Hematopoietic multipotent progenitor cell (in vitro differentiated cells): Measurements from ENCODE around the gene RDH16. TPM values are rescaled to one million over a fixed set of nuclear protein-coding genes. Genes with fewer than 3 reads are reported as not detected.

Experiments
- DNase-seq, 3 donors: peaks; one replicate each; pipeline ENCODE4 v3.0.0-alpha.2; 2011 to 2015; ENCODE audit warnings: low read depth in 2 of 3, low spot score in 2 of 3
- total RNA-seq: library from RNA; depleted of rRNA; stranded (reverse); fragments of >200 nt; gene quantifications from one replicate; pipeline ENCODE4 v1.2.3, GENCODE V29; 2012

Gene RDH16
- total RNA-seq: under 0.01 TPM

- DNase-seq: no peak
These were observed at the start of gene RDH16 for GRCh38 chr12:56957229-56958052. RDH16 (minus strand) TSS chr12:56957608; CDS start chr12:56957462, 146 bp downstream.

DNA sequence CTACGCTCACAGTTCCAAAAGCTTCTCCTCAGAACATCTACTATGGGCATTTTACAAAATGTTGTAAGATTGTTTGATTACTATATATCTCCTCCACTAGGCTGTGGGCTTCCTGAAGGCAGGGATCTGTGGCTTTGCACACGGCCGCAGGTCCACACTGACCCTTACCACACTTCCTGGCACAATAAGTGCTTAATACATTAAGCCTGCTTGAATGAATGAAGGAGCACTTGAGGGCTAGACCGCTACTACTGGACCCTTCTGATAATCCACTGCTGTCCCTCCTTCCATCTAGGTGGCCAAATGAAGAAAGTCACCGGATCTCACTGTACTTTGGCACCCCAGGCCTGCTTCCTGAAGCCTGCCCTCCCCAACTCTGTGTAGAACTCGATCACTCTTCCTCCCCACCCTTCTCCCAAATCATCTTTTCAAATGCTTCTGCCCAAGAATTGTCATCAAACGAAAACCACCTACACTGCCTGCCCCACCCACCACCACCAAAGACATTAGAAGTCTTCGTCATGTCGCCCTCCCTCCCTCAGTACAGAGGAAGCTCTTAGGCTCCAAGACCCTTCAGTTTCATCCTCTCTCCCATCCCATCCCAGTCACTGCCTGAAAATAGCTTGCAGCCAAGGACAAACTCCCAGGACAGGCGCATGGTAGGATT lies 49.5 kb upstream of the RDH16 start:
- DNase-seq: no peak

DNA sequence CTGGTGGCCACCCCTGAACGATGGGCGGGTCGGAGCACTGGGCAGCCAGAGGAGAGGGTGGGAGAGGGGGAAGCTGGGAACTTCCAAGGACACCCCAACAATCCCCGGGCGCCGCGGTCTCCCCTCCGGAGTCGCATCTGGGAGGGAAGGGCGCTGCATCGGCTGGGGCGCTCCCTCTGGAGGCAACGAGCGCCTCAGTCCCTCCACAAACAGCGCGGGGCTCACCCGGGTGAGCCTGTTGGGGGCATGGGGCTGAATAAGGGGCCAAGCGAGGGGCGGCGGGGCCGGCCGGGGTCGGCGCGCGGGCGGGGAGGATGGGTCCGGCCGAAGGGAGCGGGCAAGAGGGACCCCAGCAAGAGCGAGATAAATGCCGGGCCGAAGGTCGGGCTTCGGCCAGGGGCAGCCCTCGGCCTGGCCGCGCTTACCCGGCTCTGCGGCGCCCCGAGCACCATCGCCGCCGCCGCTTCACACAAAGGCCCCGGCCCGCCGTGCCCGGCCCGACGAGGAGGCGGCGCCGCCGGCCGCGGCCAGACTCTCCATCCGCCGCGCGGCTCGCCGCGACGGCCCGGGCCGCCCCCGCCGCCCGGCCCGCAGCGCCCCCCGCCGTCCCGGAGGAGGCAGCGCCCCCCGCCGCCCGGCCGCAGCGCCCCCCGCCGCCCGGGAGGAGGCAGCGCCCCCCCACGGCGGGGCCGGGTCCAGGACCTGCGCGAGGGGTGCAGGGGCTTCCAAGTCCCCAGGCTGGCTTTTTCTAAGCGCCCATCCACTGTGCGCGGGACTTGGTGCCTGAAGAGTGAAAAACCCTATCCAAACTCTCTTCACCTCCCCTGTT lies 48.8 kb upstream of the RDH16 start, which contains the start of gene ZBTB39:
Gene ZBTB39 (minus strand): TSS at position 567 of the 829 bp plus-strand sequence. CDS start 1,629 bp downstream, outside the sequence.
- peak; percentile 46 to 78 (median 65) for DNase-seq

DNA sequence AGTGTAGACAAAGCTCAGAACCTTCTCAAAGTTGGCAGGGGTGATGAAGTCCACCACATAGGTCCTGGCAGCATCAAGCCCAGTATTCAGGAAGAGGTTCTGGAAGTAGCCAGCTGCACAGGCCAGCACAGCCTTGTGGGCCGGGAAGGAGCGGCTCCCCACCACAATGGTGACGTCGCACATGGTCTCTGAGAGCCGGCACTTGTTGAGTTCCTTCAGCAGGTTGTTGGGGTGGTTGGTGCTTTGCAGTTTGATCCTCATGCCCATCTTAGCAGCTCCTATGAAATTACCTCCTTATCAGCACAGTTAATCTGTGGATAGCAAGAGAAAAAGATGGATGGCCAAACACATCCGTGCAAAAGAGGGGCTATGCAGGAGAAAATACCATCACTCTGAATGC lies 47.2 kb upstream of the RDH16 start:
- DNase-seq: no peak

GRCh38 chr12:57003395-57003794 lies 46.0 kb upstream of the RDH16 start:
- DNase-seq: no peak

GRCh38 chr12:57001448-57001906 lies 44.1 kb upstream of the RDH16 start:
- peak; percentile 53 to 86 (median 75) for DNase-seq

DNA sequence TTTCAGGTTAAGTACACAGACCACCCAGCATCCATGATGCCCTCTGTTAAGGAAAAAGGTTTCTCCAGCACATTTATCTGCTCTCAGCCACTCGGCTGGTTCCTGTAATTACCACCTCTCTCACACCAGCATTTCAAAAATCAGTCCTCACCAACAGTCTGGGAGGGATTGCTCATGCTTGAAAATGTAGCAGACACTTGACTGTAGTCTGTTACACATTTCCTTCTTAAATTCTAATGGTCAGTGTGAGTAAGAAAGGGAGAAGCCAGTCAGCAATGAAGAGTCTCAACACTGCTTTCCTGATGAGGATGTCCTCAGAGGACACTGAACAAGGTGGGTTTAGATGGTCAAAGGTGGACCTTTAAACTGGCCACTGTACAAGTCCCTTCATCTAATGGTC lies 43.0 kb upstream of the RDH16 start:
- DNase-seq: no peak

DNA sequence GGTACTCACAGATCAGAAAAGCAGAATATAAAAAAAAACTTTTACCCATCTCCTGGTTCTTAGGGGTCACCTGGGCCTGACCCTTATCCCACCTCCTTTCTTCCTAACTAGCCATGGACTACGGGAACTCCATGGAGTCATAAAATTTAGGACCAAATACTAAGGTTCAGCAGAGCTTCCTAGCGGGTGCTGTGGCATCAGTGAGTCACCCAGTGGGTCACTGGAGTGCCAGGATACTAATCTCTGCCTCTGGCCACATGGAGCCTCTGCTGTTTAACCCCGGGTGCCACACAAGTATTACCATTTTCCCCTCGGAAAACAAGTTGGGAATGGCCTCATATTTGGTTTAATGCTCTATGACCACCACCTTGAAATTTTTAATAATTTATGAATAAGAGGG lies 42.0 kb upstream of the RDH16 start:
- no peak for DNase-seq

GRCh38 chr12:56998981-56999380 lies 41.6 kb upstream of the RDH16 start:
- DNase-seq: no peak

DNA sequence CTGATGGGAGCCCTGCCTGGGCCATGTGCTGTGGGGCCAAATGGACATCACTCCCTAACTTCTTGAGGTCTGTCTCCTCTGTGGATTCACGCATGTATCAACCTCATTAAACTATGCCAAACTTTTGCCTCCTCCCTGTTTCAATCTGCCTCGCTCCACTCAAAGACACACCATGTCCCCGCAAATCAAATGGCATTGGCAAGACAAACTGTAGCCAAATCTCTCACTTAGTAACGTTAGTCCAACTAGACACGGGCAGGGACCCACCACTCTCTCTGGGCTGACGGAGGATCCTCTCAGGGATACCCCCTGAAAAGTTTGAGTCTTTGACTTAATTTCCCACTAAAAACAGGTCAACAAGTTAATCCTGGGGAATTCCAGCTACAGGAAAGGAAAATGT lies 40.9 kb upstream of the RDH16 start:
- no peak for DNase-seq

DNA sequence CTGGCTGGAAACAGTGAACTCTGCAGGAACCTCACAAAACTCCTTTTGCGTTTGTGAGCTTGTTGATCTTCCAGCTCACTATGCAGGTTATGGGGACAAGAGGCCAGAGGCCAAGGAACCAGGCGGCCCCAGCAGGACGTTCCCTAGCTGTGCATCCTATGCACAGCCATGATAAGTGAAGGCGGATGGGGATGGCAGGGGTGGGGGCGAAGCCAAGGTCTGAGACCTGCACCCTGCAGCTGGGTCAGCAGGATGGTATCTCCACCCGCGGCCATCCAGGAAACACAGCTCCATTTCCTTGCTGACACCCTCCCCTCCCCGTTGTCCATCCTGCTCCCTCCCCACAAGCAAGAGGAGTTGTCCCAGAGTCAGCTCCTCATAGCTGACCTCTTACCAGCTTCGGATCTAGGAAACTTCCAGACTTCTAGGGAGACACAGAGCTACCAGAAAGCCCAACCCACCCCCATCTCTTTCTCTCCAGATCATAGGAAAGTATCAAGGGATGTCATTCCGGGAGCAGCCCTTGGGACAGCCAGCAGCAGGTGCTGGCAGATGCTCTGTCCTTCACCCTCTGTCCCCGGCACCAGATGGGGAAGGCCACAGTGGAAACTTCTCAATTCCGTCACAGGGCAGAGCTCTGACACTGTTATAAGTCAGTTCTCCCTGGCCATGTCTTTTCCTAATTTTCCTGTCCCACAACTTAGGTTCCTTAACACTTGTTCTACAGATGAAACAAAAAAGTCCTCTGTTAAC lies 39.6 kb upstream of the RDH16 start:
- no peak for DNase-seq

DNA sequence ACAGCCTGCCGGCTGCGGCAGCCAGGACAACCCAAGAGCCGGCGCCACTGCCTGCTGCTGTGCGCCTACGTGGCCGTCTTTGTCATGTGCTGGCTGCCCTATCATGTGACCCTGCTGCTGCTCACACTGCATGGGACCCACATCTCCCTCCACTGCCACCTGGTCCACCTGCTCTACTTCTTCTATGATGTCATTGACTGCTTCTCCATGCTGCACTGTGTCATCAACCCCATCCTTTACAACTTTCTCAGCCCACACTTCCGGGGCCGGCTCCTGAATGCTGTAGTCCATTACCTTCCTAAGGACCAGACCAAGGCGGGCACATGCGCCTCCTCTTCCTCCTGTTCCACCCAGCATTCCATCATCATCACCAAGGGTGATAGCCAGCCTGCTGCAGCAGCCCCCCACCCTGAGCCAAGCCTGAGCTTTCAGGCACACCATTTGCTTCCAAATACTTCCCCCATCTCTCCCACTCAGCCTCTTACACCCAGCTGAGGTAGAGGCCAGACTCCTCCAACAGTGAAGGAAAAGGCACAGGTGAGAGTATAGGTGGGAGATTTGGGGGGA lies 38.6 kb upstream of the RDH16 start:
- no peak for DNase-seq

GRCh38 chr12:56995201-56995929 lies 38.0 kb upstream of the RDH16 start:
- no peak for DNase-seq

DNA sequence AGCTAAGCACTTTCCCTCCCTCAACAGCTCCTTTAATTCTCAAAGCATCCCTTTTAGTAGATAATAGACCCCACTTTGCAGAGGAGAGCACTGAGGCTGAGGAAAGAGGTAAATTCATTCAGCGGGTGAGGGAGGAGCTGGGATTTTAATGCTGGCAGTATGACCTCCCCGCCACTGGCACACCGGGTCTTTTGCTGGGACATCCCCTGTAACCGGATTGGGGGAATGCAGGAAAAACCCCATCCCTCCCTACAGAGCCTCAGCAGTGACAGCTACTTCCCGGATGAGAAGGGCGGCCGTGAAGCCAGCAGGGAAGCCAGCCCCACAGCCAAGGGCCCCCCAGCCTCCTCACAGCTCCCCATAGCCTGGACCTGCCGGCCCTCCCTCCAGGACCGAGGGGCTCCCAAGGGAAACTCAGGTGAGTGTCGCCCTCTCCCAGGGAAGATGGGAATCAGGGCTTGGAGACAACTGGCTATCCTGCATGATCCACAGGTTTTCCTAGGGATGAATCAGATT lies 36.9 kb upstream of the RDH16 start:
- DNase-seq: no peak

GRCh38 chr12:56993346-56993745 lies 35.9 kb upstream of the RDH16 start:
- DNase-seq: no peak

DNA sequence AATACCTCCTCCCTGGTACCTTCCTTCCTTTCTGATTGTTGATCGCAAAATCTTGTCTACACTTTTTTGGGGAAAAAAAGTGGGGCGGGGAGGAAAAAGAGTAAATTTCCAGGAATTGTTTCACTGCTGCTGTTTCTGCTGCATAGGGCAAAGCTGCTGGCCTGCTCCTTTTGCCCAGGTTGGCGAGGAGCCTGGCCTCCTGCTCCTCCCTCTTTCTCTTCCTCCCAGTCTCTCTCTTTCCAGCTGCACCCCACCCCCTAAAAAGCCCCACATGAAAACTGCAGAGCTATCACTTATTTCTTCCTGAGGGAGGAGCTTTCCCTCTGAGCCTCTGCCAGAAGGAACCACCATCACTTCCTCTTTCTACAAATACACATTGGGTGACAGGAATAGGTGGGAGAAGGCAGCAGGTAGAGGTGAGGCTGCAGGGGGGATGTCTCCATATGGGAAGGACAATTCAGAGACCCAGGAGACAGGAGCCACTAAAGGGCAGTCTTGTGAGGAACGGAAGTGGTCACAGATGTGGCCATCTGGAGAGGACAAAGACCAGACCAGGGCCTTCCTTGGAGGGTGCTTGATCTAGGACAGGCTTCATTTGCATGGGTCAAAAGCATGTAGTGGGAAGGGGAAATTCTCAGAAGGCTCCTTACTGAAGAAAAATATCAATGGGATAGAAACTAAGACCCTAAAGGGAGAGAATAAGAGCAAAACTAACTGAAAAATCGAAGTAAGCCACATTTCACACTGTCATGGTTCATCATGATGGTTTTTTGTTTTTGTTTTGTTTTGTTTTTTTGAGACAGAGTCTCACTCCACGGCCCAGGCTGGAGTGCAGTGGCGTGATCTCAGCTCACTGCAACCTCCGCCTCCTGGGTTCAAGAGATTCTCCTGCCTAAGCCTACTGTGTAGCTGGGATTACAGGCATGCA lies 34.2 kb upstream of the RDH16 start:
- peak in 2 of 3 donors; percentile 28 to 35 for DNase-seq

GRCh38 chr12:56990648-56991318 lies 33.4 kb upstream of the RDH16 start:
- no peak for DNase-seq
